K562 treated with DMSO at 1 percent for 24 hours (cell line): Measurements from ENCODE around the gene B4GAT1. TPM values are rescaled to one million over a fixed set of nuclear protein-coding genes. Genes with fewer than 3 reads are reported as not detected.

Experiments
- total RNA-seq: library from RNA; unstranded; fragments of 300-600 nt; gene quantifications from 2 replicates; pipeline ENCODE4 v1.2.3, GENCODE V29; 2022; ENCODE audit warnings: low read depth; ENCODE audit not compliant: insufficient read depth

Gene B4GAT1
- 38.5 and 42.0 TPM in 2 replicates for total RNA-seq

GRCh38 chr11:66347425-66348276, at the start of gene B4GAT1:
Gene B4GAT1, minus strand, starts transcription at chr11:66347629. Its CDS starts 84 bp downstream, at chr11:66347545.

GRCh38 chr11:66371627-66372415, 24.4 kb upstream of the B4GAT1 start, which contains the start of gene SLC29A2:
Gene SLC29A2, minus strand, starts transcription at chr11:66371760. Its CDS starts 169 bp downstream, at chr11:66371591.

GRCh38 chr11:66344550-66345315, 2.7 kb downstream of the B4GAT1 start, which contains the start of gene BRMS1:
Gene BRMS1, minus strand, starts transcription at chr11:66345104. Its CDS starts 2,870 bp downstream, at chr11:66342234.

GRCh38 chr11:66336234-66337102, 11.0 kb downstream of the B4GAT1 start, which contains the start of gene RIN1:
Gene RIN1, minus strand, starts transcription at chr11:66336434. Its CDS starts 32 bp downstream, at chr11:66336402.

GRCh38 chr11:66316849-66317251, 30.6 kb downstream of the B4GAT1 start, which contains the start of gene CD248:
Gene CD248, minus strand, starts transcription at chr11:66317044. Its CDS starts 17 bp downstream, at chr11:66317027.

Other genes starting within 250 kb of the B4GAT1 start
- 45.0 and 46.3 TPM in 2 replicates for gene KLC2, start 89.9 kb downstream of the B4GAT1 start, total RNA-seq
- 194 and 197 TPM in 2 replicates for gene RAB1B, start 79.0 kb downstream of the B4GAT1 start, total RNA-seq
- gene CNIH2, start 69.5 kb downstream of the B4GAT1 start, total RNA-seq, result 1.1 TPM in 1 of 2 replicates, not detected in the other
- gene YIF1A, start 58.5 kb downstream of the B4GAT1 start, total RNA-seq, result 132 and 143 TPM in 2 replicates
- not detected in 2 replicates for gene TMEM151A, start 55.7 kb downstream of the B4GAT1 start, total RNA-seq
- gene CD248, start 30.6 kb downstream of the B4GAT1 start, total RNA-seq, result not detected in 2 replicates
- 1.1 TPM in 2 replicates for gene RIN1, start 11.2 kb downstream of the B4GAT1 start, total RNA-seq
- 65.5 and 66.8 TPM in 2 replicates for gene BRMS1, start 2.5 kb downstream of the B4GAT1 start, total RNA-seq
- 14.6 and 18.1 TPM in 2 replicates for gene SLC29A2, start 24.1 kb upstream of the B4GAT1 start, total RNA-seq
- not detected in 2 replicates for gene NPAS4, start 73.4 kb upstream of the B4GAT1 start, total RNA-seq
- 43.7 and 47.1 TPM in 2 replicates for gene MRPL11, start 91.2 kb upstream of the B4GAT1 start, total RNA-seq
- 8.3 and 8.6 TPM in 2 replicates for gene PELI3, start 119.3 kb upstream of the B4GAT1 start, total RNA-seq
- 58.7 and 69.0 TPM in 2 replicates for gene DPP3, start 132.8 kb upstream of the B4GAT1 start, total RNA-seq
- 12.5 and 13.9 TPM in 2 replicates for gene BBS1, start 163.0 kb upstream of the B4GAT1 start, total RNA-seq
- 14.7 and 14.8 TPM in 2 replicates for gene ZDHHC24, start 198.4 kb upstream of the B4GAT1 start, total RNA-seq
- gene ACTN3, start 199.3 kb upstream of the B4GAT1 start, total RNA-seq, result not detected in 2 replicates
- 26.6 and 29.9 TPM in 2 replicates for gene CTSF, start 221.0 kb upstream of the B4GAT1 start, total RNA-seq
- gene CCDC87, start 245.4 kb upstream of the B4GAT1 start, total RNA-seq, result 0.21 and 0.36 TPM in 2 replicates
- gene CCS, start 245.6 kb upstream of the B4GAT1 start, total RNA-seq, result 40.9 and 51.1 TPM in 2 replicates